Aortic smooth muscle cell (primary cell): ENCODE measurements around the gene MFNG. TPM values are rescaled to one million over a fixed set of nuclear protein-coding genes. Genes with fewer than 3 reads are reported as not detected.

Source experiments
- total RNA-seq: library from RNA; depleted of rRNA; stranded (reverse); fragments of >200 nt; gene quantifications from 2 replicates; pipeline ENCODE4 v1.2.3, GENCODE V29; 2014

The MFNG gene
- total RNA-seq: 0.93 and 2.4 TPM in 2 replicates

GRCh38 chr22:37486224-37486845, at the start of gene MFNG:
Gene MFNG, minus strand, starts transcription at chr22:37486384. Its CDS starts 207 bp downstream, at chr22:37486177.

GRCh38 chr22:37519268-37520195, 33.3 kb upstream of the MFNG start, which contains the start of gene CARD10:
Gene CARD10, minus strand, starts transcription at chr22:37519415. Its CDS starts 215 bp downstream, at chr22:37519200.

GRCh38 chr22:37427135-37427710, 59.0 kb downstream of the MFNG start, which contains the start of gene ELFN2:
Gene ELFN2, minus strand, starts transcription at chr22:37427479. Its CDS starts 51,945 bp downstream, at chr22:37375534.

Other genes starting within 250 kb of the MFNG start
- 3.0 and 4.4 TPM in 2 replicates for gene RAC2, start 242.1 kb downstream of the MFNG start, total RNA-seq
- 0.06 and 0.40 TPM in 2 replicates for gene CYTH4, start 203.9 kb downstream of the MFNG start, total RNA-seq
- gene ELFN2, start 58.9 kb downstream of the MFNG start, total RNA-seq: not detected in 2 replicates
- 2.4 and 2.5 TPM in 2 replicates for gene CARD10, start 33.0 kb upstream of the MFNG start, total RNA-seq
- gene CDC42EP1, start 74.1 kb upstream of the MFNG start, total RNA-seq: 13.6 and 19.8 TPM in 2 replicates
- not detected in 2 replicates for gene LGALS2, start 93.7 kb upstream of the MFNG start, total RNA-seq
- gene GGA1, start 122.5 kb upstream of the MFNG start, total RNA-seq: 42.4 and 47.6 TPM in 2 replicates
- gene SH3BP1, start 153.3 kb upstream of the MFNG start, total RNA-seq: 4.9 and 5.3 TPM in 2 replicates
- gene PDXP, start 172.3 kb upstream of the MFNG start, total RNA-seq: 4.2 and 8.3 TPM in 2 replicates
- gene LGALS1, start 189.3 kb upstream of the MFNG start, total RNA-seq: 9,942 and 11,444 TPM in 2 replicates
- 18.5 and 19.8 TPM in 2 replicates for gene NOL12, start 200.0 kb upstream of the MFNG start, total RNA-seq
- gene TRIOBP, start 210.7 kb upstream of the MFNG start, total RNA-seq: 114 and 150 TPM in 2 replicates